Immature natural killer cell (primary cell): ENCODE measurements around the gene PPP1R16B. TPM values are rescaled to one million over a fixed set of nuclear protein-coding genes. Genes with fewer than 3 reads are reported as not detected.

Experiments
- DNase-seq, 3 donors: peaks; one replicate each; pipeline ENCODE4 v3.0.0; 2022; ENCODE audit warnings: mixed read lengths in 1 of 3
- H3K27ac Mint-ChIP-seq, 6 donors: one replicate each; pipeline ENCODE4 v1.8.0; 2020; ENCODE audit warnings: mixed read lengths in 6 of 6, mild to moderate bottlenecking in 5 of 6, inconsistent platforms in 4 of 6, moderate library complexity in 3 of 6
- H3K27me3 Mint-ChIP-seq, 3 donors: one replicate each; pipeline ENCODE4 v1.8.0; 2020 to 2021; ENCODE audit warnings: low read depth in 3 of 3, mild to moderate bottlenecking in 3 of 3, mixed read lengths in 3 of 3, moderate library complexity in 3 of 3, inconsistent platforms in 1 of 3
- H3K36me3 Mint-ChIP-seq, 3 donors: one replicate each; pipeline ENCODE4 v1.8.0; 2020; ENCODE audit warnings: mixed read lengths in 3 of 3, inconsistent platforms in 2 of 3, mild to moderate bottlenecking in 2 of 3
- H3K4me1 Mint-ChIP-seq, 2 donors: one replicate each; pipeline ENCODE4 v1.8.0; 2020; ENCODE audit warnings: inconsistent platforms in 2 of 2, mild to moderate bottlenecking in 2 of 2, mixed read lengths in 2 of 2, moderate library complexity in 1 of 2
- H3K4me3 Mint-ChIP-seq, 5 donors: one replicate each; pipeline ENCODE4 v1.8.0; 2020; ENCODE audit warnings: mild to moderate bottlenecking in 5 of 5, mixed read lengths in 5 of 5, inconsistent platforms in 3 of 5, moderate library complexity in 3 of 5
- H3K9me3 Mint-ChIP-seq, 6 donors: one replicate each; pipeline ENCODE4 v1.8.0; 2020; ENCODE audit warnings: mild to moderate bottlenecking in 6 of 6, mixed read lengths in 6 of 6, inconsistent platforms in 4 of 6, moderate library complexity in 3 of 6
- polyA plus RNA-seq, 3 donors: library from polyadenylated mRNA; unstranded; fragments of 300-500 nt; fragmentation: Illumina TruSeq; gene quantifications; one replicate each; pipeline ENCODE4 v1.2.3, GENCODE V29; 2021

PPP1R16B gene
- polyA plus RNA-seq, 3 donors from 2014 or later, result 23.6 to 42.8 (median 24.9) TPM

- H3K27ac Mint-ChIP-seq, result no peak overlapping the region
- no peak overlapping the region for H3K4me3 Mint-ChIP-seq
- DNase-seq, result no peak
- peaks cover 0 to 3% (median 2%) of the 10 kb centered on the region in 3 donors for H3K27me3 Mint-ChIP-seq
- H3K9me3 Mint-ChIP-seq, result no peaks in the 10 kb centered on the region
- no peaks in the 10 kb centered on the region for H3K4me1 Mint-ChIP-seq
- no peaks in the 10 kb centered on the region for H3K36me3 Mint-ChIP-seq
Measured at GRCh38 chr20:38937000-38937399, 131.5 kb downstream of the PPP1R16B start.

GRCh38 chr20:38937978-38938473 lies 132.5 kb downstream of the PPP1R16B start:
- H3K27ac Mint-ChIP-seq, result no peak overlapping the region
- peaks cover 2 to 3% (median 2%) of the 10 kb centered on the region in 3 donors for H3K27me3 Mint-ChIP-seq
- DNase-seq, result no peak
- H3K4me1 Mint-ChIP-seq, result no peaks in the 10 kb centered on the region
- no peak overlapping the region for H3K4me3 Mint-ChIP-seq
- no peaks in the 10 kb centered on the region for H3K36me3 Mint-ChIP-seq
- no peaks in the 10 kb centered on the region for H3K9me3 Mint-ChIP-seq

- DNase-seq, result no peak
- Mint-ChIP-seq H3K36me3 (no peaks in the 10 kb centered on the region), H3K27me3 (peaks cover 0 to 3% (median 2%) of the 10 kb centered on the region in 3 donors), H3K4me1 (no peaks in the 10 kb centered on the region), H3K9me3 (no peaks in the 10 kb centered on the region), H3K4me3 (no peak overlapping the region), H3K27ac (no peak overlapping the region)
Measured at GRCh38 chr20:38939686-38940085, 134.2 kb downstream of the PPP1R16B start.

- Mint-ChIP-seq H3K27ac (no peak overlapping the region), H3K36me3 (no peaks in the 10 kb centered on the region), H3K9me3 (no peaks in the 10 kb centered on the region), H3K4me3 (no peak overlapping the region), H3K4me1 (no peaks in the 10 kb centered on the region), H3K27me3 (peaks cover 0 to 3% (median 2%) of the 10 kb centered on the region in 3 donors)
- no peak for DNase-seq
Measured at GRCh38 chr20:38940644-38941043, 135.1 kb downstream of the PPP1R16B start.

- Mint-ChIP-seq H3K4me1 (no peaks in the 10 kb centered on the region), H3K4me3 (no peak overlapping the region), H3K9me3 (no peaks in the 10 kb centered on the region), H3K27ac (peak overlapping the region in 2 of 6 donors; percentile 37 to 55), H3K27me3 (peaks cover 0 to 3% (median 2%) of the 10 kb centered on the region in 3 donors), H3K36me3 (no peaks in the 10 kb centered on the region)
- DNase-seq, result no peak
Measured at GRCh38 chr20:38941726-38942389, 136.4 kb downstream of the PPP1R16B start.

GRCh38 chr20:38945012-38945411 lies 139.5 kb downstream of the PPP1R16B start:
- Mint-ChIP-seq H3K4me1 (no peaks in the 10 kb centered on the region), H3K36me3 (no peaks in the 10 kb centered on the region), H3K27me3 (peaks cover 0 to 2% (median 0%) of the 10 kb centered on the region in 3 donors), H3K27ac (peak overlapping the region in 1 of 6 donors; percentile 88), H3K9me3 (no peaks in the 10 kb centered on the region), H3K4me3 (no peak overlapping the region)
- DNase-seq, result no peak

- no peak overlapping the region for H3K4me3 Mint-ChIP-seq
- H3K9me3 Mint-ChIP-seq, result no peaks in the 10 kb centered on the region
- H3K36me3 Mint-ChIP-seq, result no peaks in the 10 kb centered on the region
- H3K27ac Mint-ChIP-seq, result no peak overlapping the region
- peaks cover 0 to 2% (median 2%) of the 10 kb centered on the region in 3 donors for H3K27me3 Mint-ChIP-seq
- H3K4me1 Mint-ChIP-seq, result no peaks in the 10 kb centered on the region
- DNase-seq, result no peak
Measured at GRCh38 chr20:38946836-38947235, 141.3 kb downstream of the PPP1R16B start.

- no peak overlapping the region for H3K27ac Mint-ChIP-seq
- DNase-seq, result no peak
- no peaks in the 10 kb centered on the region for H3K9me3 Mint-ChIP-seq
- peaks cover 0 to 4% (median 0%) of the 10 kb centered on the region in 3 donors for H3K36me3 Mint-ChIP-seq
- no peaks in the 10 kb centered on the region for H3K4me1 Mint-ChIP-seq
- H3K27me3 Mint-ChIP-seq, result peaks cover 0 to 2% (median under 1%) of the 10 kb centered on the region in 3 donors
- no peak overlapping the region for H3K4me3 Mint-ChIP-seq
Measured at GRCh38 chr20:38947931-38948362, 142.4 kb downstream of the PPP1R16B start.

- Mint-ChIP-seq H3K9me3 (no peaks in the 10 kb centered on the region), H3K4me1 (no peaks in the 10 kb centered on the region)
- DNase-seq, result no peak
Measured at GRCh38 chr20:38950254-38950653, 144.8 kb downstream of the PPP1R16B start.

GRCh38 chr20:38951611-38952010 lies 146.1 kb downstream of the PPP1R16B start:
- Mint-ChIP-seq H3K36me3 (peaks cover 0 to 4% (median 0%) of the 10 kb centered on the region in 3 donors), H3K9me3 (no peaks in the 10 kb centered on the region), H3K27me3 (peaks cover 0 to 7% (median 0%) of the 10 kb centered on the region in 3 donors), H3K4me3 (no peak overlapping the region), H3K4me1 (no peaks in the 10 kb centered on the region), H3K27ac (no peak overlapping the region)
- DNase-seq, result no peak

More at GRCh38 chr20:38950254-38950653, 144.8 kb downstream of the PPP1R16B start:
- H3K27me3 Mint-ChIP-seq, result peaks cover 0 to 7% (median 0%) of the 10 kb centered on the region in 3 donors
- no peak overlapping the region for H3K27ac Mint-ChIP-seq
- H3K4me3 Mint-ChIP-seq, result no peak overlapping the region
- peaks cover 0 to 4% (median 0%) of the 10 kb centered on the region in 3 donors for H3K36me3 Mint-ChIP-seq

GRCh38 chr20:38952153-38952552 lies 146.7 kb downstream of the PPP1R16B start:
- no peak for DNase-seq
- Mint-ChIP-seq H3K36me3 (peaks cover 0 to 4% (median 0%) of the 10 kb centered on the region in 3 donors), H3K4me3 (no peak overlapping the region), H3K27ac (no peak overlapping the region), H3K9me3 (no peaks in the 10 kb centered on the region), H3K4me1 (no peaks in the 10 kb centered on the region), H3K27me3 (peaks cover 0 to 7% (median 0%) of the 10 kb centered on the region in 3 donors)

GRCh38 chr20:38953630-38954340 lies 148.3 kb downstream of the PPP1R16B start:
- Mint-ChIP-seq H3K4me1 (no peaks in the 10 kb centered on the region), H3K27ac (no peak overlapping the region), H3K9me3 (no peaks in the 10 kb centered on the region)

GRCh38 chr20:38957235-38957876 lies 151.9 kb downstream of the PPP1R16B start:
- Mint-ChIP-seq H3K9me3 (no peaks in the 10 kb centered on the region), H3K27me3 (peaks cover 0 to 8% (median 0%) of the 10 kb centered on the region in 3 donors), H3K4me1 (peaks cover 9 to 11% of the 10 kb centered on the region in 2 donors), H3K4me3 (no peak overlapping the region), H3K27ac (no peak overlapping the region), H3K36me3 (peaks cover 0 to under 1% (median 0%) of the 10 kb centered on the region in 3 donors)
- DNase-seq, result no peak

More at GRCh38 chr20:38953630-38954340, 148.3 kb downstream of the PPP1R16B start:
- peaks cover 0 to 7% (median 0%) of the 10 kb centered on the region in 3 donors for H3K27me3 Mint-ChIP-seq
- peaks cover 0 to 4% (median 0%) of the 10 kb centered on the region in 3 donors for H3K36me3 Mint-ChIP-seq
- no peak overlapping the region for H3K4me3 Mint-ChIP-seq
- no peak for DNase-seq
